NT2/D1 (cell line): ENCODE data around the gene P2RY6.

Source experiments
- SUZ12 ChIP-seq: IDR thresholded peaks from 2 replicates; pipeline ENCODE4 v1.6.1; 2011; ENCODE audit not compliant: insufficient read length, insufficient read depth; ENCODE audit errors: extremely low read depth
- YY1 ChIP-seq: IDR thresholded peaks from 2 replicates; pipeline ENCODE4 v1.6.1; 2011; ENCODE audit not compliant: insufficient read length, insufficient read depth
- ZNF274 ChIP-seq: IDR thresholded peaks from 2 replicates; pipeline ENCODE4 v1.6.1; 2011; ENCODE audit warnings: mild to moderate bottlenecking, low read depth, low read length

GRCh38 chr11:73258104-73259035 is 13.8 kb upstream of the P2RY6 start:
- TF ChIP-seq YY1 (no peak), ZNF274 (no peak), SUZ12 (no peak)
